HG03175 (cell line): Measurements from ENCODE around the gene TBCK.
"Not testable (repeated sequence)": the region's sequence is repeated elsewhere in the genome, so short reads cannot be mapped to it uniquely, and the experiment has no call there.

ENCODE experiments used
- ATAC-seq: cut with Tn5 transposase; IDR thresholded peaks from one replicate; pipeline ENCODE4 v1.9.1; 2021; ENCODE audit warnings: mild to moderate bottlenecking, moderate library complexity; ENCODE audit not compliant: unreplicated experiment

TBCK gene

DNA sequence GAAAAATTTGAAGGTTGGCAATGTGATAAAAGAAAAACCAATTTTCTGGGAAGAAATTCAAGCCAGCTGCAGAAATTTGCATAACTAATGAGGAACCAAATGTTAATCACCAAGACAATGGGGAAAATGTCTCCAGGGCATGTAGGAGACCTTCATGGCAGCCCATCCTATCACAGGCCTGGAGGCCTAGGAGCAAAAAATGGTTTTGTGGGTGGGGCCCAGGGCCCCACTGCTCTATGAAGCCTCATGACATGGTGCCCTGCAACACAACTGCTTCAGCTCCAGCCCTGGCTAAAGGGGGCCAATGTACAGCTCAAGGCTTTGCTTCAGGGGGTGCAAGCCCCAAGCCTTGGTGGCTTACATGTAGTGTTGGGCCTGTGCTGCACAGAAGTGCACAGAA lies 184.0 kb downstream of the TBCK start:
- no peak for ATAC-seq

DNA sequence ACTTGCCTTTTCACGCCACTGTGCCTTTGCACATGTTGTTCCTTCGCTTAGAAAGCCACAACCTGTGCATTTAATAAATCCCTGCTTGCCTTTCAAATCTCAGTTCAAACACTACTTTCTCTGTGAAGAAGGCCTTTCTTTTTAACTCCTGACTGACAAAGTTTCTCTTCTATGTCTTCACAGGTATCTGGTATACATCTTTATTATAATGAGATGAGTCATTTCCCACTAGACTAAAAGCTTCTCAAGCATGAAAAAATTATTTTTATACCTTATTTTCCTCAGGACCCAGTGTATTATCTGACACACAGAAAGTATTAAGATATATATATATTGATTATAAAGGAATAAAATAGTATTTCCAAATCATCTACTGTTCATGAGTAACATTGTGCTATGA lies 189.9 kb downstream of the TBCK start:
- no peak for ATAC-seq

GRCh38 chr4:106119949-106120555 lies 196.0 kb downstream of the TBCK start:
- not testable (repeated sequence) for ATAC-seq

DNA sequence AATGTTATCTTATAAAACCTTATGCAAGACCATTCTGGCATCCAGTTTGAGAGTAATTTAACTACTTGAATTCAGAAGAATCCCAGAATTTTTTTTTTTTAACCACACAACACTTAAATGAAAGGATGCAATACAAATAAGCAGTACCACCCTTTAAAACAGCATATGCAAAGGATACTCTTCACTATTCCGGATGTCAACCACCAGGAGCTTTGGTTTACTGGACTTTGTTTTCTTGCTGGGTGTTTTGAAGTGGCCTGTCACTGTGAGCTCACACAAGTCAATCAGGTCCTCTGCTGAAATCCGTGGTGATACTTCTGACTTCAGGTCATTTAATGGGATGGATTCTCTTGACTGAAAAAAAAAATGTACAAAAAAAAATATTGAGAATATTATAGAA lies 200.0 kb downstream of the TBCK start:
- no peak for ATAC-seq

- ATAC-seq = no peak
These were observed 201.7 kb downstream of the TBCK start for GRCh38 chr4:106114270-106114669.

- not testable (repeated sequence) for ATAC-seq
These were observed 204.1 kb downstream of the TBCK start for GRCh38 chr4:106111778-106112469.

- ATAC-seq = no peak
These were observed 206.1 kb downstream of the TBCK start for GRCh38 chr4:106109929-106110328.

DNA sequence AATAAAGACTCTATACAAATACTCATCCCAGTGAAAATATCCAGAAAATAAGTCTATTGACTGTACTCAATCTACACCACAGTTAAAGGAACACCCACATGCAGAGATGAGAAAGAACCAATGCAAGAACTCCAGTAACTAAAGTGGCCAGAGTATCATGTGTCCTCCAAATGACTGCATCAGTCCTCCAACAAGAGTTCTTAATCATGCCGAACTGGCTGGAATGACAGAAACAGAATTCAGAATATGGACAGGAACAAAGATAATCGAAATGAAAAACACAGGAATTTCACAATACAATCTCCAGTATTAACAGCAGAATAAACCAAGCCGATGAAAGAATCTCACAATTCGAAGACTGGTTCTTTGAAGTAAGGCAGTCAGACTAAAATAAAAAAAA lies 210.3 kb downstream of the TBCK start:
- no peak for ATAC-seq

DNA sequence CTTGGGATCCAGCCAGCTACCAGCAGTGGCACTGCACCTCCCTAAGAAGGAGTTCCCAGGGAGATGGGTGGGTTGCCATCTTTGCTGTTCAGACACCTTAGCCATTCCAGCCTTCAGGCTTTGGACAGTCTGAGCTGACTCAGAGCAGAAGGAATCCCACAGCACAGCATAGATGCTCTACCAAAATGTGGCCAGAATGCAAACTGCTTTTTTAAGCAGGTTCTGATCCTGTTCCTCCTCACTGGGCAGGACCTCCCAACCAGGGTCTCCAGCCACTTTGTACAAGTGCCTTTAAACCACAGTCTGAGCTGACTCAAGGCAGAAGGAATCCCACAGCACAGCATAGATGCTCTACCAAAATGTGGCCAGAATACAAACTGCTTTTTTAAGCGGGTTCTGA lies 211.7 kb downstream of the TBCK start:
- ATAC-seq = no peak

DNA sequence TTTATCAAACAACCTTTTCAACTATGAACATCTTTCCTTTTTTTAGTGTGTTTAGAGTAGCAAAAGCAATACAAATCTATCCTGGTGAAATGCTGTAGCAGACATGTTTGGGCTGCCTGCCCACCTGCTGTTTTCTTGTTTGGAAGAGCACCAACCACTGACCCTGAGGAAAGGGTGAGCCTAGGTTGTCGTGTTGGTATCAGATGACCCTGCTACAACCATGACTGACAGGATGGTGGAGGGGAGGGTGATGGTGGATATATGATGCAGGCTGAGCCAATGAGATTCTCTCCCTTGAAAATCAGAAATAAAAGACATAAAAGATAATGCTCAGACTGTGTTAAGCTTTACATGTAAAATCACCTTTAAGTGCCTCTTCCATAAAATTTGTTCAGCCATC lies 219.6 kb downstream of the TBCK start:
- ATAC-seq = no peak

DNA sequence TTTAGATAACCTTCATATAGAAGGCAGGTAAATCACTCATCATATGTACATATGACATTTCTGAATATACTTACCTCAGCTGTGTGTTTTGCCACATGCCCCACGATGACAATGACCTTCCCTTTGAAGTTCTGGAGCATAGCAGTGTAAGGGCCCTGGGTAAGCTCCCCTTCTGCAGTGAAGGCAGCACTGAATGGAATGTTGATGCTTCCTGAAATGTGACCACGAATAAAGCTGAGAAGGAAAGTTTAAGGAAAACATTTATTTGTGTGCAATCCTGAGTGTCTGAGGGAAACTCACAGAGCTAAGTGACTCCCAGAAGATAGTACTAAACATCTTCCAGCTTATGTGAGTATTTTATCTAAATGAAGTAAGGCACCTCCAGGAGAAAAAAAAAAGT lies 220.6 kb downstream of the TBCK start:
- ATAC-seq = no peak

- no peak for ATAC-seq
These were observed 223.5 kb downstream of the TBCK start for GRCh38 chr4:106092361-106093040.

DNA sequence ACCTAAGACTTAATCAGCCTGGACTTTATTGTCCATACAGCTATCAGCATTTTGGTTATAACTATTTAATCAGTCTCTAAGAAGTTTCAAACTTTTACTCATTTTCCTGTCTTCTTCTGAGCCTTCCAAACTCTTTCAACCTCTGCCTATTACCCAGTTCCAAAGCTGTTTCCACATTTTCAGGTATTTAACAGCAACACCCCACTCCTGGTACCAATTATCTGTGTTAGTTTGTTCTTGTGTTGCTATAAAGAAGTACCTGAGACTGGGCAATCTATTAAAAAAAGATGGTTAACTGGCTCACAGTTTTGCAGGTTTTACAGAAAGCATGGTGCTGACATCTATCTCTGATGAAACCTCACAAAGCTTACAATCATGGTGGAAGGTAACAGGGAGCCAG lies 225.2 kb downstream of the TBCK start:
- ATAC-seq = no peak

- ATAC-seq = no peak
These were observed 232.9 kb downstream of the TBCK start for GRCh38 chr4:106083065-106083464.

DNA sequence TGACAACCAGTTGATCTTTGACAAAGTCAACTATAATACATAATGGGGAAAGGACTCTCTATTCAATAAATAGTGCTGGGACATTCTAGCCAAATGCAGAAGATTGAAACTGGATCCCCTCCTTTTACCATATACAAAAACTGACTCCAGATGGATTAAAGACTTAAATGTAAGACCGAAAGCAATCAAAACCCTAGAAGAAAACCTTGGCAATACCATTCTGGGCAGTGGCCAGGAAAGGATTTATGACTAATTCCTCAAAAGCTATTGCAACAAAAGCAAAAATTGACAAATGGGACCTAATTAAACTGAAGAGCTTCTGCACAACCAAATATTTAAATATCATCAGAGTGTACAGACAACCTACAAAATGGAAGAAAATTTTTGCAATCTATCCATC lies 235.6 kb downstream of the TBCK start:
- ATAC-seq = no peak

- no peak for ATAC-seq
These were observed 236.4 kb downstream of the TBCK start for GRCh38 chr4:106079616-106080015.

DNA sequence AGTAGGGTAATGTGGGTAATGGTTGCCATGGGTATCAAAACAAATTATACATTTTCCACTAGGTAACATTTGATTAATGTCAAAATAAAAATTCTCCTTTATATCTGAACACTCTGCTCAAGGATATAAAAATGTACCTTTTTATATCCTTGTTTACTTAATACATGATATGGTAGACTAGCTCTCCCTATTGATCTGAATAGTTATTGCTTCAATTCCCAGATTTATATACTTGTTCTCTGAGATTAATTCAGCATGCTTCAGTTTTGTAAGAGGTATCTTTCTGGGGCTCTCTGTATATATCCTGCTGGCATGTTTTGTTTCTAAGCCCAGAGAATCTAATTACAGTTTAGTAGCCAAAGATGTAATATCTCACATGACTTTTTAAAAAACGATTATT lies 251.0 kb downstream of the TBCK start:
- ATAC-seq = no peak

GRCh38 chr4:106063009-106063408 lies 253.0 kb downstream of the TBCK start:
- ATAC-seq = no peak

DNA sequence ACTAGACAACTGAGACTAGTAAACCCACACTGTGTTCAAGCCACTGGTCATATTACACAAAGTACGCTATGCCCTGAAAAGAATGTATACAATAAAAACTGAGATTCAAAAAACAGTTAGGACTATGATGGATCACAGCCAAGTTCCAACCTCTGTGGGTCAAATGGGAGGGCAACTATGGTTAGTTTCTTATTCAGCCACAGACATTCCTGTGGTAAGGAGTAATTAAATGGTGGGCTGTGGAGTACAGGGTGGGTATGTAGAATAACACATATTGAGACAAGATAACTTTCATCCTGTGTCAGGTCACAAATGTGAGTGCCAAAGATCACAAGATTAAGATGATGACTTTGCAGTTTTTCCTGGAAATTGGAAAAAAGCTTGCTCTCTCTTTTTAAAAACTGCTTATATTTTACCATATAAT lies 253.5 kb downstream of the TBCK start:
- no peak for ATAC-seq

- ATAC-seq = no peak
These were observed 257.1 kb downstream of the TBCK start for GRCh38 chr4:106058921-106059320.

DNA sequence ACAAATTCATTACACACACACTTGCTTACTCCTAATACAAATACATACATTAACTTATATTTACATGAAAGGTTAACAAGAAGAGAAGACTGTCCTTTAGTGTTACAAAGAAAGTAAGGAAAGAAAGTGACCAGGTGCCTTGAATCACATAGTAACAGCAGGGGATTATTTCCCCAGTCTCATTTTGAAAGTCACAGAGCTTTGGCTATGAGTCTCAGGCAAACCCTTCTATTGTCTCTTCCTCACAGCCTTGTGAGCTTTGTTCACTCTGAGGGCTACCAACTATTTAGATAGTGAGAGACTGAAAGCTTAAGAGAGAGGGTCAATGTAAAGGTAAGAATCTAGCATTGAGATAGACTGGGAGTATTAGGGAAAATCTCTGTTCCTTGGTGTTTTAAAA lies 259.1 kb downstream of the TBCK start:
- ATAC-seq = no peak

DNA sequence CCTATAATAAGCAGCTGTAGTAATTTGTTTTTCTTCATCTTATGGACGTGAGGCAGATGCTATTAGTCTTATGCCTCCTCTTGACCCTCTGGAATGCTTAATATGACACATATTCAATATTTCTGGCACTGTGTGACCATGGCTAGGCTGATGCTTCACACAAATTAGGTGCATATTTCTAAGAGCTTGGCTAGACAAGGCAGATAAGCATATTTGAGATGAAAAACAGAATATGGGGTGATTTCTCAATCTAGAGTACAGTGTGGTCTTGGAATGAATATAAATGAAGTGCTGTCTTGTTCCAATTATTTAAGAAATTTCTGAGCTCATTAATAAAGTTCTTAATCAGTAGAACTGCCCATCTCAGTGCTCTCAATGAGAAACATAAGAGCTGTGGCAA lies 264.5 kb downstream of the TBCK start:
- ATAC-seq = no peak
